Measurements from ENCODE around the gene KIFC3.
A peak's percentile ranks its signal among the peaks of the same experiment; 100 is the strongest.
"Not testable (repeated sequence)": the region's sequence is repeated elsewhere in the genome, so short reads cannot be mapped to it uniquely, and the experiment has no call there.

KIFC3 gene

DNA sequence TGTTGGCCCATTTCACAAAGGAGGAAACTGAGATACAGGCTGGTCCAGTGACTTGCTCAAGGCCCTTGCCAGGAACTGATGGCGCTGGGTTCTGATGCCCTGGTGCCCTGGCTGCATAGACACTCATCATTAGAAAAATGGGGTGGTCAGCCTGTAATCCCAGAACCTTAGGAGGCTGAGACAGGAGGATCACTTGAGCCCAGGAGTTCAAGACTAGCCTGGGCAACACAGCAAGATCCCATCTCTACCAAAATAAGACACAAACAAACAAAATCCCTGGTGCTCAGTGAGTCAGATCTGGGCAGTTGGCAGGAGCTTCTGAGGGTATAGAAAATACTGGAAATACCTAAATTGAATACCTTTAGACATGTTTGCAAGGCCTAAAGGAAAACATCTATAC lies 41.1 kb upstream of the KIFC3 start:
- no peak overlapping the region for H3K27ac ChIP-seq
- DNase-seq (ENCODE audit: low spot score) = no peak
- no peak for TF ChIP-seq CTCF (conservative IDR thresholded peaks at IDR 0.05; ENCODE audit: low read depth)
- ChIA-PET POLR2A (ENCODE audit: low non-redundant PET) (no interaction called here), CTCF (no interaction called here)

GRCh38 chr16:57842601-57843000 lies 40.3 kb upstream of the KIFC3 start:
- DNase-seq (ENCODE audit: low spot score) = no peak

GRCh38 chr16:57840833-57841232 lies 38.5 kb upstream of the KIFC3 start:
- POLR2A ChIA-PET (ENCODE audit: low non-redundant PET) = no interaction called here
- no peak overlapping the region for H3K27ac ChIP-seq
- CTCF ChIA-PET = no interaction called here
- no peak for DNase-seq (ENCODE audit: low spot score)
- TF ChIP-seq CTCF (conservative IDR thresholded peaks at IDR 0.05; ENCODE audit: low read depth) = no peak

More at GRCh38 chr16:57842601-57843000, 40.3 kb upstream of the KIFC3 start:
- ChIA-PET CTCF (interaction anchor here (0.6 kb wide), 1 partner anchor 49 kb away, joined by 4 read pairs; no protein-coding TSS in a partner anchor), POLR2A (ENCODE audit: low non-redundant PET) (no interaction called here)
- TF ChIP-seq CTCF (conservative IDR thresholded peaks at IDR 0.05; ENCODE audit: low read depth) = no peak
- H3K27ac ChIP-seq = no peak overlapping the region

DNA sequence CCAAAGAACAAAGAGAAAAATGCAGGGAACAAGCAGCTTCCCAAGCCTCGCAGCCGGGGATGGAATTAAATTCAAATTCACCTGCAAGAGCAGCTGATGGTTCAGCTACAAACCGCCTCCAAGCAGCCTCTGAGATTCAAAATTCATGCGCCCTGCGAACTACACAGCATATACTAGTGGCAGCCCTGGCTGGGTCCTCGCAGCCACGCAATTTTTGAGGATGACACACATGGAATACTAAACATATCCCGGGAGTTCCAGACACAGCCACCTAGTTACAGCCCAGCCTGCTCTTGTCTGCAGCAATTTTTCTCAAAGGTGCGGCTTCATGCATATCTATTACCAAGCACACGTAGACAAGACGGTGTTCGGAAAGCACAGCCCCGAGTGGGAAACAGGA lies 35.9 kb upstream of the KIFC3 start:
- H3K27ac ChIP-seq = no peak overlapping the region
- POLR2A ChIA-PET (ENCODE audit: low non-redundant PET) = no interaction called here
- DNase-seq (ENCODE audit: low spot score) = no peak
- CTCF ChIA-PET = no interaction called here
- no peak for TF ChIP-seq CTCF (conservative IDR thresholded peaks at IDR 0.05; ENCODE audit: low read depth)

DNA sequence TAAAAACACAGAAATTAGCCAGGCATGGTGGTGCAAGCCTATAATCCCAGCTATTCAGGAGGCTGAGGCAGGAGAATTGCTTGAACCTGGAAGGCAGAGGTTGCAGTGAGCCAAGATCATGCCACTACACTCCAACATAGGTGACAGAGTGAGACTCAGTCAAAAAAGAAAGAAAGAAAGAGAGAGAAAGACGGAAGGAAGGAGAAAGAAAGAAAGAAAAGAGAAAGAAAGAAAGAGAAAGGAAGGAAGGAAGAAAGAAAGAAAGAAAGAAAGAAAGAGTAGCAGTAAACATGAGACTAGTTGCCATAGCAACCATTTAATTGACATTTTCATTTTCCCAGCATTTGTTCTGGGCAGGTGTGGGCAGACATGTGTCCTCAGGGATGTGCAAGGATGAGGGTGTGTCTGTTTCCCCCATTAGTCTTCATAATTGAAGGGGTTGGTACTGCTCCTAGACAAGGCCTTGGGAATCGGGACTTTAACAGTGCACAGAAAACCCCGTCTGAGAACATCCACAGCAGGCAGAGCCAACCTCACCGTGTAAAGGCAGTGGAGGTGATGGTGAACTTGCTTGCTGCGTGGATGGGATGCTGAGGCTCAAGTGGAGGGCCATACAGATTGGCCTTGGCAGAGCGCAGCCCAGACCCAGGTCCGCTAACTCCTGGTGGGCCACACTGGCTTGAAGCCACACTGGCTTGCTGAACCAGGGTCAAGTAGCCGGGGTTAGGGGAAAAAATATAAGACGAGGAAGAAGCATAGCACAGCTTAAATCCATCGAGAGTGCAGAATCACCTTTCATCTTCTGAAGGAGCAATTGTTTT lies 35.2 kb upstream of the KIFC3 start:
- POLR2A ChIA-PET (ENCODE audit: low non-redundant PET) = no interaction called here
- no peak overlapping the region for H3K27ac ChIP-seq
- CTCF ChIA-PET = no interaction called here
- DNase-seq (ENCODE audit: low spot score) = no peak
- TF ChIP-seq CTCF (conservative IDR thresholded peaks at IDR 0.05; ENCODE audit: low read depth) = no peak

DNA sequence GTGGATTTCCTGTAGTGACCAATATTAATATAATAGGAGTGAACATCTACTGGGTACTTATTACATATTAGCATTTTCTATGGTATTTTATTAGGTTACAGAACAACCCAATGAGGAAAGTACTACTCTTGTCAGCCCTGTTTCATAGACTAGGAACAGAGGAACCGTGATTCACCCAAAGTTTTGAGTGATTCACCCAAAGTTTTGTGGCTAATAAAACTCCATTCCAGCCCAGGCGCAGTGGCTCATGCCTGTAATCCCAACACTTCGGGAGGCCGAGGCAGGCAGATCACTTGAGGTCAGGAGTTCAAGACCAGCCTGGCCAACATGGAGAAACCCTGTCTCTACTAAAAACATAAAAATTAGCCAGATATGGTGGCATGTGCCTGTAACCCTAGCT lies 33.1 kb upstream of the KIFC3 start:
- POLR2A ChIA-PET (ENCODE audit: low non-redundant PET) = not testable (repeated sequence)
- H3K27ac ChIP-seq = peak overlapping the region; percentile 71
- DNase-seq (ENCODE audit: low spot score) = peak; percentile 67
- CTCF ChIA-PET = interaction anchor here (0.6 to 1.1 kb wide), 2 partner anchors 40 to 186 kb away, joined by 3 to 4 read pairs; no protein-coding TSS in a partner anchor

GRCh38 chr16:57834936-57835335 lies 32.6 kb upstream of the KIFC3 start:
- POLR2A ChIA-PET (ENCODE audit: low non-redundant PET) = no interaction called here
- H3K27ac ChIP-seq = no peak overlapping the region
- DNase-seq (ENCODE audit: low spot score) = peak; percentile 88
- CTCF ChIA-PET = interaction anchor here (0.6 to 1.1 kb wide), 5 partner anchors 40 to 741 kb away, joined by 3 to 5 read pairs (median 4); no protein-coding TSS in a partner anchor
- TF ChIP-seq CTCF (conservative IDR thresholded peaks at IDR 0.05; ENCODE audit: low read depth) = no peak
